Upper lobe of right lung (tissue), 1 donor: ENCODE results near the gene LRRC34. TPM values are rescaled to one million over a fixed set of nuclear protein-coding genes. Genes with fewer than 3 reads are reported as not detected.

ENCODE experiments used
- ATAC-seq: fragments of 200-7000 bp; cut with Tn5 transposase; one replicate; pipeline ENCODE4 v1.9.1; 2020; ENCODE audit warnings: mild to moderate bottlenecking, moderate library complexity
- DNase-seq: peaks from one replicate; pipeline ENCODE4 v3.0.0-alpha.2; 2020
- H3K27ac ChIP-seq: fragments of 200-600 bp; one replicate; pipeline ENCODE4 v1.8.0; 2022
- H3K27me3 ChIP-seq: fragments of 200-600 bp; one replicate; pipeline ENCODE4 v1.8.0; 2022; ENCODE audit warnings: mild to moderate bottlenecking
- H3K36me3 ChIP-seq: fragments of 200-600 bp; one replicate; pipeline ENCODE4 v1.8.0; 2022
- H3K4me1 ChIP-seq: fragments of 200-600 bp; one replicate; pipeline ENCODE4 v1.8.0; 2022
- H3K4me3 ChIP-seq: fragments of 200-600 bp; one replicate; pipeline ENCODE4 v1.8.0; 2022; ENCODE audit warnings: mild to moderate bottlenecking
- H3K9me3 ChIP-seq: fragments of 200-600 bp; one replicate; pipeline ENCODE4 v1.8.0; 2022
- CTCF ChIP-seq: fragments of 200-600 bp; IDR thresholded peaks from one replicate; pipeline ENCODE4 v1.8.0; 2022; ENCODE audit warnings: antibody characterized with exemption
- intact Hi-C: fragments of 100-400 bp; cut with DNase I; formaldehyde crosslinking; loops from one replicate; pipeline ENCODE4 v1.11.0; 2022
- total RNA-seq: library from RNA; stranded (reverse); fragmentation: NEBNext Ultra II Directional; extraction: Animal tissue kit (Norgen Biotek cat#: 25700); gene quantifications from one replicate; pipeline ENCODE4 v1.2.1, GENCODE V29; 2021
- donor health status: DM: no; HTN: yes; CAD: no; lungs with severe emphysema.

The LRRC34 gene
- total RNA-seq, 1 donor from 2014 or later = 0.98 TPM

GRCh38 chr3:169838511-169839030 lies 25.9 kb upstream of the LRRC34 start:
- Histone ChIP-seq H3K36me3 (no peaks in the 10 kb centered on the region), H3K27me3 (no peaks in the 10 kb centered on the region), H3K27ac (no peak overlapping the region), H3K4me3 (no peak overlapping the region), H3K9me3 (no peaks in the 10 kb centered on the region), H3K4me1 (no peaks in the 10 kb centered on the region)
- ATAC-seq (no peak), DNase-seq (no peak)
- no peak for TF ChIP-seq CTCF
- intact Hi-C loops = no loop called here

GRCh38 chr3:169836942-169837275 lies 24.2 kb upstream of the LRRC34 start:
- H3K4me1 ChIP-seq = no peaks in the 10 kb centered on the region
- peak; percentile 75 for ATAC-seq
- H3K4me3 ChIP-seq = no peak overlapping the region
- H3K36me3 ChIP-seq = no peaks in the 10 kb centered on the region
- peak overlapping the region; percentile 70 for H3K27ac ChIP-seq
- intact Hi-C loops = no loop called here
- no peaks in the 10 kb centered on the region for H3K9me3 ChIP-seq
- H3K27me3 ChIP-seq = no peaks in the 10 kb centered on the region
- DNase-seq = no peak
- no peak for TF ChIP-seq CTCF

GRCh38 chr3:169836078-169836941 lies 23.6 kb upstream of the LRRC34 start:
- Histone ChIP-seq H3K27me3 (no peaks in the 10 kb centered on the region), H3K27ac (peak overlapping the region; percentile 70), H3K36me3 (no peaks in the 10 kb centered on the region), H3K4me1 (no peaks in the 10 kb centered on the region), H3K9me3 (no peaks in the 10 kb centered on the region), H3K4me3 (no peak overlapping the region)
- no peak for TF ChIP-seq CTCF
- ATAC-seq (peak; percentile 55), DNase-seq (no peak)
- intact Hi-C loops = no loop called here

- Histone ChIP-seq H3K27ac (no peak overlapping the region), H3K4me3 (no peak overlapping the region), H3K4me1 (no peaks in the 10 kb centered on the region), H3K36me3 (no peaks in the 10 kb centered on the region), H3K27me3 (no peaks in the 10 kb centered on the region), H3K9me3 (no peaks in the 10 kb centered on the region)
- no peak for TF ChIP-seq CTCF
- no peak for DNase-seq
- intact Hi-C loops = no loop called here
- peak; percentile 36 for ATAC-seq
Measured at GRCh38 chr3:169835533-169835932, 22.8 kb upstream of the LRRC34 start.

- DNase-seq (no peak), ATAC-seq (peak; percentile 55)
- H3K36me3 ChIP-seq = no peaks in the 10 kb centered on the region
- H3K27ac ChIP-seq = no peak overlapping the region
- H3K27me3 ChIP-seq = no peaks in the 10 kb centered on the region
- intact Hi-C loops = no loop called here
- H3K4me3 ChIP-seq = no peak overlapping the region
- H3K9me3 ChIP-seq = no peaks in the 10 kb centered on the region
- no peak for TF ChIP-seq CTCF
- peaks cover 6% of the 10 kb centered on the region for H3K4me1 ChIP-seq
Measured at GRCh38 chr3:169827712-169828111, 15.0 kb upstream of the LRRC34 start.
